ENCODE results near the gene ITPR2.

ITPR2 gene

GRCh38 chr12:26567126-26567525 lies 265.9 kb downstream of the ITPR2 start:
- Histone ChIP-seq H3K27me3 (ENCODE audit: insufficient read depth, poor library complexity, severe bottlenecking) (no peaks in the 10 kb centered on the region), H3K4me1 (ENCODE audit: insufficient read depth, poor library complexity, severe bottlenecking) (no peaks in the 10 kb centered on the region), H3K36me3 (ENCODE audit: low read depth) (no peaks in the 10 kb centered on the region), H3K9me3 (ENCODE audit: severe bottlenecking) (no peaks in the 10 kb centered on the region), H3K4me3 (ENCODE audit: severe bottlenecking) (no peak overlapping the region), H3K27ac (ENCODE audit: poor library complexity, severe bottlenecking) (no peak overlapping the region)
- TF ChIP-seq CTCF (IDR thresholded peaks at IDR 0.05; ENCODE audit: poor library complexity, severe bottlenecking) = no peak
- DNase-seq (ENCODE audit: low spot score) (no peak), ATAC-seq (ENCODE audit: low read depth) (no peak)

GRCh38 chr12:26566675-26567074 lies 266.3 kb downstream of the ITPR2 start:
- no peak overlapping the region for H3K4me3 ChIP-seq (ENCODE audit: severe bottlenecking)
- no peaks in the 10 kb centered on the region for H3K36me3 ChIP-seq (ENCODE audit: low read depth)
- ATAC-seq (ENCODE audit: low read depth) = no peak
- no peaks in the 10 kb centered on the region for H3K27me3 ChIP-seq (ENCODE audit: insufficient read depth, poor library complexity, severe bottlenecking)
- no peak for TF ChIP-seq CTCF (IDR thresholded peaks at IDR 0.05; ENCODE audit: poor library complexity, severe bottlenecking)
- H3K27ac ChIP-seq (ENCODE audit: poor library complexity, severe bottlenecking) = no peak overlapping the region
- H3K4me1 ChIP-seq (ENCODE audit: insufficient read depth, poor library complexity, severe bottlenecking) = no peaks in the 10 kb centered on the region
- no peaks in the 10 kb centered on the region for H3K9me3 ChIP-seq (ENCODE audit: severe bottlenecking)
- DNase-seq (ENCODE audit: low spot score) = no peak

DNA sequence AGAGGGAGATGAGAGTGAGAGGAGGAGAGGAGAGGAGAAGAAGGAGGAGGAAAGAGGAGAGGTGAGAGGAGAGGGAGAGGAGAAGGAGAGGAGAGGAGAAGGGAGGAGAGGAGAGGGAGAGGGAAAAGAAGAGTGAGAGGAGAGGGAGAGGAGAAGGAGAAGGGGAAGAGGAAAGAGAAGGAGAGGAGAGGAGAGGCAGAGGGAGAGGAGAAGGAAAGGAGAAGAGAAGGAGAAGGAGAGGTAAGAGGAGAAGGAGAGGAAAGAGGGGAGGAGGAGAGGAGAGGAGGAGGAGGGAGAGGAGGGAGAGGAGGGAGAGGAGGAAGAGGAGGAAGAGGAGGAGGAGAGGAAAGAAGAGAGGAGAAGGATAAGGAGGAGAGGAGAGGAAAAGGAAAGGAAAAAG lies 266.8 kb downstream of the ITPR2 start:
- Histone ChIP-seq H3K9me3 (ENCODE audit: severe bottlenecking) (no peaks in the 10 kb centered on the region), H3K4me3 (ENCODE audit: severe bottlenecking) (no peak overlapping the region), H3K27me3 (ENCODE audit: insufficient read depth, poor library complexity, severe bottlenecking) (no peaks in the 10 kb centered on the region), H3K36me3 (ENCODE audit: low read depth) (no peaks in the 10 kb centered on the region), H3K27ac (ENCODE audit: poor library complexity, severe bottlenecking) (no peak overlapping the region), H3K4me1 (ENCODE audit: insufficient read depth, poor library complexity, severe bottlenecking) (no peaks in the 10 kb centered on the region)
- no peak for ATAC-seq (ENCODE audit: low read depth)
- TF ChIP-seq CTCF (IDR thresholded peaks at IDR 0.05; ENCODE audit: poor library complexity, severe bottlenecking) = no peak
- DNase-seq (ENCODE audit: low spot score) = no peak

- H3K36me3 ChIP-seq (ENCODE audit: low read depth) = no peaks in the 10 kb centered on the region
- H3K27ac ChIP-seq (ENCODE audit: poor library complexity, severe bottlenecking) = no peak overlapping the region
- H3K4me1 ChIP-seq (ENCODE audit: insufficient read depth, poor library complexity, severe bottlenecking) = no peaks in the 10 kb centered on the region
- H3K4me3 ChIP-seq (ENCODE audit: severe bottlenecking) = no peak overlapping the region
- no peaks in the 10 kb centered on the region for H3K9me3 ChIP-seq (ENCODE audit: severe bottlenecking)
- ATAC-seq (ENCODE audit: low read depth) (no peak), DNase-seq (ENCODE audit: low spot score) (no peak)
- no peaks in the 10 kb centered on the region for H3K27me3 ChIP-seq (ENCODE audit: insufficient read depth, poor library complexity, severe bottlenecking)
- no peak for TF ChIP-seq CTCF (IDR thresholded peaks at IDR 0.05; ENCODE audit: poor library complexity, severe bottlenecking)
Observed at GRCh38 chr12:26564391-26564790, 268.6 kb downstream of the ITPR2 start.

GRCh38 chr12:26563552-26563951 lies 269.4 kb downstream of the ITPR2 start:
- Histone ChIP-seq H3K9me3 (ENCODE audit: severe bottlenecking) (no peaks in the 10 kb centered on the region), H3K4me3 (ENCODE audit: severe bottlenecking) (no peak overlapping the region), H3K4me1 (ENCODE audit: insufficient read depth, poor library complexity, severe bottlenecking) (no peaks in the 10 kb centered on the region), H3K27me3 (ENCODE audit: insufficient read depth, poor library complexity, severe bottlenecking) (no peaks in the 10 kb centered on the region), H3K27ac (ENCODE audit: poor library complexity, severe bottlenecking) (no peak overlapping the region), H3K36me3 (ENCODE audit: low read depth) (no peaks in the 10 kb centered on the region)
- no peak for ATAC-seq (ENCODE audit: low read depth)
- DNase-seq (ENCODE audit: low spot score) = no peak
- no peak for TF ChIP-seq CTCF (IDR thresholded peaks at IDR 0.05; ENCODE audit: poor library complexity, severe bottlenecking)
